ENCODE results near the gene ZBTB18.
A peak's percentile ranks its signal among the peaks of the same experiment; 100 is the strongest.
"Not testable (repeated sequence)": the region's sequence is repeated elsewhere in the genome, so short reads cannot be mapped to it uniquely, and the experiment has no call there.

The ZBTB18 gene

GRCh38 chr1:244042293-244042692 is 8.8 kb upstream of the ZBTB18 start:
- no peak for FAIRE-seq

GRCh38 chr1:244044423-244044822 is 6.7 kb upstream of the ZBTB18 start:
- FAIRE-seq: no peak

DNA sequence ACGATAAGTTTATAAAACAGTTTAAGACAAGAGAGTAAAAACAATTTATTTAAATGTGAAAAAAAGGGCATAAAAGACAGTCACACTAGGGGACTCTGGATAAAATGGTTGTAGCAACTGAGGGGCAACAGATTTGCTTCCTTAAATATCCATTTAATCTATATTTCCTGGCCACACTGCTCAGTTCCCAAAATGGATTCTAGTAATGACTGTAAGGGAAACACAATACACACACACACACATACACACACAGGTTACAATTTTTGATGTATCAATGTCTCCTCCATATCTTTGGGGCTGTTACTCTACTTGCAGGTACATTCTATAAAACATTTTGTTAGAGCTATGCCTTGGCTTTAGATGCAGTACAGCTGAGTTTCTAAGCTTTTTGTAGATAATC is 4.8 kb upstream of the ZBTB18 start:
- not testable (repeated sequence) for FAIRE-seq

DNA sequence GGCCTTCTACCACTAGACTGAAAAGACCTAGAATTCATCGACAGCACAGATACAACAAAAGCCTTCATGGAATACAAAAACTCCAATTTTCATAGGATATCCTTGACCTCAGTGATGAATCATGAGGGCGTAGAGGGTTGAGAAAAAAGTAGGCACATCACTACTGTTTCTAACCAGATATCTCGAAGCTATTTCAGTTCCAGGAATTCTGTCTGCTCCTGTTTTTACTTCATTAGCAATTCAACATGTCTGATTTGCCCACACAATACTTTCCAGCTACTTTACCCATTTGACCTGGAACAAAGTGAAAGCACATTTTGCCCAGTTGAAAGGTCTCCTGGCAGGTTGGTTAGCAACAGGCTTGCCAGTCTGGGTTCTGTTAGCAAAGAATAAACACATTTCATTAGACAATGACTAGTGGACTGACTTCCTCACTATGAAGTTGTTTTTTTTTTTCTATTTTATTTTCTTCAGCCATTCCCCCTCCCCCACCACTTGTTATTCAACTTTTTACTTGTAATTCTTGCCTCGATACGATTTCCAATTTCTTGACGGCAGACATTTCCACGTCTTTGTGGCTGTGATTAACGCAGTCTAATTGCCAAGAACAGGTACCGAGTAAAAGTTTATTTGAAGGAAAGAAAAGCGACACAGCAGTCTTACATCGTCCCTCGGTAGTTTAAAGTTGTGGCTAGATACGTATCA is 4.0 kb upstream of the ZBTB18 start:
- FAIRE-seq: peak; percentile 82

DNA sequence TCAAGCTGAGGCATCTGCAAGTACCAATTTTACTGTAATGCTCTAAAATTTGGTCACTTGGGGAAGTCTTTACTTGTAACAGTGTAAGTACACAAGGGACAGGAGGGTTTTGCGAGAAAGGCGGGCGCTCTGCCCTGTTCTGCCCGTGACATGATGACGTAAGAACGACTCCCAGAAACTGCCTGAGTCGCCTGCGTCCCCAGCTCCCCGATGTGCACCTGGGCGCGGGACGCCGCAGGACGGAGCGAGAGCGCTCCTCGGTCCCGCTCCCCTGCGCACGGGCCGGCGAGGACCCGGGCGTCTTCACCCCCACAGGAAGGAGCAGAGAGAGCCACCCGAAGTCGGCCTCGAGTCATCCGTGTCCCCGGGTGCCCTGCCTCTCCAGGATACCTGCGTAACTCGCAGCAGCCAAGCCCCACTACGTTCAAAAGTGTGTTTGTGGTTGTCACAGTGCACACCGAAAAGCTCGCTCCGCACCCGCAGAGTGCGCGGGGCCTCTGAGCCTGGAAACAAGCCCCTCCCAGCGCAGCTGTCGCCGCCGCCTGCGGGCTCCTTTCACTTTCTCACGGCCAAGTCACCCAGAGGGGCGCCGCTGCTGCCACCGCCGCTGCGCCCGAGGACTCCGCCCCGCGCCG is 3.3 kb upstream of the ZBTB18 start:
- FAIRE-seq: no peak

DNA sequence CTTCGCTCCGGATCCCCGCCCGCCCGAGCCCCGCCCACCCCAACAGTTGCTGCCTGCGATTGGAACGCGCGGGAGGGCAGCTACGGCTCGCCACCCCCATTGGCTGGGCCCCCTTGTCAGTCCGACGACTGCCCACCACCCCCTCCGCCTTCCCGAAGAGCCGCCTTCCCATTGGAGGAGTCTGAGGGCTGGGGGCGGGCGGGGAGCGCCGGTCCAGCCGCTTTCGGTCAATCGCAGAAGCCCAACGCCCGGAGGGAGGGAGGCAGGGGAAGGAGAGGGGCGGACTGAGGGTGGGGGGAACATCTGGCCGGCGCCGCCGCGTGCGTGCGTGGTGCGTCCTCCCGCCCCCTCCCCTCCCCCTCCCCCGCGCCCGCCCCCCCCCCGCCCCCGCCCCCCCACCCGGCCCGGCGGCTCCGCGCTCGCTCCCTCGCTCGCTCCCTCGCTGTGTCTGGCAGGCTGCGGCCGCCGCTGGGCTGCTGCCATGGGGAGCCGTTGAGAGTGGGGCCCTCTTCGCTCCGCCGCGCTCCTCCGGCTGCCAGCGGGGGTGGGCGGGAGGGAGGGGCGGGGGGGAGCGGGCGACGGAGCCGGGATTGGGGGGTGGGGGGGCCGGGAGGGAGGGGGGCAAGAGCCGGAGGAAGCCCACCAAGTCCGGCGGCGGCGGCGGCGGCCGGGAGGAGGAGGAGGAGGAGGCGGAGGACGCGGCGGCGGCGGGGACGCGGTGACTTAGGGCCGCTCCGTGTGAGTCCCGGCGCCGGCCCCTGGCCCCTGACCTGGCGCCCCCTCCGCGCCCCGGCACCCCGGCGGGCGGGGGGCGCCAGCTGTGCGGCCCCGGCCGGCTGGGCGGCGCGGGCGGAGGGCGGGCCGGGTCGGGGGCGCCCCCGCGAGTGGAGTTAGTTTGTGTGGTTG is 2.6 kb upstream of the ZBTB18 start:
- no peak for FAIRE-seq

DNA sequence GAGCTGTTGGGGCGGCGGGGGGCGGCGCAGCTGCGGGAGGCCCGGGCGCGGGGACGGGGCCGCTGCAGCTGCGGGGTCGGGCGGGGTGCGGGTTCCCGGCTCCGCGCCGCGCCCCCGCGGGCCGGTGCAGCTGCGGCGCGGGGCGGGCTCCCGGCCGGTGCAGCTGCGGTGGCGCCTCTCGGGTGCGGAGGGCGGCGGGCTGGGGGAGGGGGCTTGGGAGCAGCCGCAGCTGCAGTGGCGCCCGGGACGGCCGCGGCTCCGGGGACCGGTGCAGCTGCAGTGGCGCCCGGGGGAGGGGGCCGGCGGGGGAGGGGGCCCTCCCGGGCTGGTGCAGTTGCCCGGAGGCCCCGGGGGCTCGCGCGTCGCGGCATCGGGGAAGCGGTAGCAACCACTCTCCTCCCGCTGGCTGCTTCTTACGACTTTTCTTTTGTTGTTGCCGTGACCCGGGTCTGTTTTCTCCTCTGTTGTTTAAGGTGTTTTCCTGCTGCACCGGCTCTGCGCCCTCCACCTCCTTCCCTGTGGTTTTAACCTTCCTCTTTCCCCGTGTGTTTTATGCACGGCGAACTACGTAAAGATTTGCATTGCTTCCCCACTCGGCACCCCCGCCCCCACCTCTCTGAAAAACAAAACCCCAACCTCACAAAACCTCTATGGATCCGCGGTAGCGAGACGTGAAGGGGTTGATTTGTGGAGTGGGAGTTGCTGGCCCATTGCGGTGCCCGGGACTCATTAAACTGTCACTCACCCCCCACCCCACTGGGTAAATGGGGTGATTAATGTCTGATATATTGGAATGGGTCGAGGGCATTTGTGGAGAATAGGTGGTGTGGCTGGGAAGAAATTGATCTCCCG is 1.7 kb upstream of the ZBTB18 start:
- no peak for FAIRE-seq

DNA sequence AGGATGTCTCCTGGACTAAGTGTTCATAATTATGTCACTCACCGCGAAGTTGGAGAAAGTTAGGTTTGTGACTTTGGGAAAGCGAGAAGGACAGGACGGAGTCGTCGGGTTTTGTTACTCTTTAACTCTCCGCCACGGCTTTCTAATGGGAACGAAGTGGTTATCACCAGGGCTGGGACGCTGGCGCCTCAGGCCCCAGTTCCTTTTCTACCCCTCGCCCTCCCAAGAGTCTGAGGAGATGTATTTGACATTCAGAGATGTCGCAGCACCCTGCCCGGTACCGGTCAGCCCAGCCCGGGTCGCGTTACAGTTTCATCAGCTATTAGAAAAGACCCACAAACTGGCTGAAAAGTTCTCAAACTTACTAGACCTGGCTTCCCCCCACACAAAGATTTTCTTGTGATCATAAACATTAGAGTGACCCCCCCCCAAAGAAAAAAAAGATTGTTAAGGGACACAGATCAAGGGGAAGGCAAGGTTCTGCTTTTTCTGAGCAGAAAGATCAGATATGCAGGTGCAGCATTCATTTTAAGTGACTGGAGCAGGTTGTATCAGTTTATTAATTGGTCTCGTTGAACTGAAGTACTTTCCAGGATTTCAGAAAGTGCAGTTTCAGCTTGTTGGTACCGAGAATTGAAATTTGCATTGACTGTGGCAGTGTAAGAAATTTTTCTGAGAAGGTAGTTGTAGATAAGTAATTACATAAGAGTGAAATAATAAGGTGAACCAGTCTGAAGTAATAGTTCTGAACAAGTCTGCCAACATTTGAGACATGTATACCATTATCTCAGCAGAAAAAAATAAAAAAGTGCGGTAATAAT is 859 bp upstream of the ZBTB18 start:
- no peak for FAIRE-seq

- no peak for FAIRE-seq
Measured at GRCh38 chr1:244052016-244052727, 1.1 kb downstream of the ZBTB18 start.

GRCh38 chr1:244052728-244053312 is 1.7 kb downstream of the ZBTB18 start:
- peak; percentile 5 for FAIRE-seq

- FAIRE-seq: no peak
Measured at GRCh38 chr1:244053831-244054230, 2.7 kb downstream of the ZBTB18 start.

GRCh38 chr1:244054247-244054923 is 3.3 kb downstream of the ZBTB18 start:
- no peak for FAIRE-seq

DNA sequence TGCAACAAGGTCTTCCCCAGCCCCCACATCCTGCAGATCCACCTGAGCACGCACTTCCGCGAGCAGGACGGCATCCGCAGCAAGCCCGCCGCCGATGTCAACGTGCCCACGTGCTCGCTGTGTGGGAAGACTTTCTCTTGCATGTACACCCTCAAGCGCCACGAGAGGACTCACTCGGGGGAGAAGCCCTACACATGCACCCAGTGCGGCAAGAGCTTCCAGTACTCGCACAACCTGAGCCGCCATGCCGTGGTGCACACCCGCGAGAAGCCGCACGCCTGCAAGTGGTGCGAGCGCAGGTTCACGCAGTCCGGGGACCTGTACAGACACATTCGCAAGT is 3.8 kb downstream of the ZBTB18 start:
- no peak for FAIRE-seq

- FAIRE-seq: no peak
Measured at GRCh38 chr1:244056577-244056976, 5.5 kb downstream of the ZBTB18 start.

- FAIRE-seq: no peak
Measured at GRCh38 chr1:244057474-244058385, 6.6 kb downstream of the ZBTB18 start.

DNA sequence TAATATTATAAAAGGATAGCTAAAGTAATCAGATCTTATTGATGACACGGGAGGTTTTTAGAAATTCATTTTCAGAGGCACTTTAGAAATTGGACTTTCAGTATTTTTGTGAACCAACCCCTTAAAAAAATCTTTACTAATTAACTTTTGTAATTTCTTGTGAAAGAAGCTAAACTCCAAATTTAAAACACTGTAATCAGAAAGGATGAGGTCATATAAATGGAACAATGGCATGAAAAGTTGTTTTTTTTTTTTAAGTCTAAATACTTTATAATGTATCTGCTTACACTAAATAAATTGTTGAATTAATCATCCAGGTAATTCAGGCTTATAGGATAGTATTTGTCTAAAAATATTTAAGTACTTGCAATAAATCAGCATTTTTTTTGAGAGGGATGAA is 9.0 kb downstream of the ZBTB18 start:
- FAIRE-seq: peak; percentile 76

DNA sequence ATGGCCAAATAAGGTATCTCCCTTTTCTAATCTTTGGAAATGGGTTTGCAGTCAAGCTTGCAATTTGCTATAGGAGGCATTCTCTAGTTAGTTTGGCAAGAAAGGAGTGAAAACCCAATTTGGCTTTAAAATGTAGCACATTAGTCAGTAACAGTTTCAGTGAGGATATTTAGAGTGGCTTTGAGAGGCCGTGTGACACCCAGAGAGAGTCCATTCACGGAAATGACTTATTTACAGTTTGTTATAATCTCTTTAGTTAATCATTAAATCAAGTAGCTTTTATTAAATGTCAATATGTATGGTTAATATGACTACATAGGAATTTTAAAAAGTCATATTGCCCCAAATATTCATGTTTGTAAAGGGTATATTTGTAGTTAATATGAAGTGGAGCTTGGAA is 9.6 kb downstream of the ZBTB18 start:
- no peak for FAIRE-seq

DNA sequence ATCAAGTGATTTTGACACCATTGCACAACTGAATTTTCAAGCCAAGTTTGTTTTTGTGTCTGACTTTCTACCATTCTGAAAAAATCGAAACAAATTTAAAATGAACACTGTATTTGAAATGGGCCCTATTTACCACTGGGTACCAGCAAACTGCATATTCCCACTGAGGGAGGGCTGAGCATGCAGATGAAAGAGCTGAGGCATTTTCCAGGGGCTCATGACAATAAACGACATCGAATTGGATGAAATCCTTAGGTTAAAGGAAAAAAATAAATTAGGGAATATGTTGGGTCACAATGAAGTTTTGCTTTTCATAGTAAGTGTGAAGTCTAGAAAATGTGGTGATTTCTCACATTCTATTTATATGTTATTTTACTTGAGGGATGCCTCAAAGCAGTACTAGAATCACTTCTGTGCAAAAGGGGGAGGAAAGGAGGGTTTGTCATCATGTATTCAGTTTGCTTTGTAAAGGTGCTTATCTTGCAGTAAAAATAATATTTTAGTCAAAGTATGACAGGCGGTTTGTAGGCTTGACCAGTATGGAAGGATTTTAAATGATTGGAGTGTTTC is 11.2 kb downstream of the ZBTB18 start:
- FAIRE-seq: no peak

- FAIRE-seq: no peak
Measured at GRCh38 chr1:244063498-244063897, 12.4 kb downstream of the ZBTB18 start.

All from islet of Langerhans (tissue), 1 donor.